Activated CD4-positive, alpha-beta T cell treated with anti-CD3 and anti-CD28 coated beads for 36 hours (primary cell): ENCODE data around the gene LPP. TPM values are rescaled to one million over a fixed set of nuclear protein-coding genes. Genes with fewer than 3 reads are reported as not detected.

Experiments used
- ATAC-seq: fragments of 200-7000 bp; cut with Tn5 transposase; one replicate; pipeline ENCODE4 v1.10.0; 2021; ENCODE audit warnings: mild to moderate bottlenecking, moderate library complexity
- CTCF ChIA-PET: fragments of 350-600 bp; sonication (Branson Sonifier 250); formaldehyde crosslinking; loops from one replicate; lab custom pipeline; 2021; ENCODE audit warnings: antibody characterized with exemption; lab: Charles Lee
- POLR2A ChIA-PET: fragments of 350-600 bp; sonication (Branson Sonifier 250); formaldehyde crosslinking; loops from one replicate; lab custom pipeline; 2021; ENCODE audit warnings: antibody characterized with exemption, inconsistent platforms; lab: Charles Lee
- DNase-seq: peaks from one replicate; pipeline ENCODE4 v3.0.0-alpha.2; 2020
- H3K27ac Mint-ChIP-seq: one replicate; pipeline ENCODE4 v1.8.0; 2021; ENCODE audit warnings: mixed read lengths
- H3K27me3 Mint-ChIP-seq: one replicate; pipeline ENCODE4 v1.8.0; 2021; ENCODE audit warnings: mixed read lengths
- H3K36me3 Mint-ChIP-seq: one replicate; pipeline ENCODE4 v1.8.0; 2021; ENCODE audit warnings: low read depth, mixed read lengths
- H3K4me1 Mint-ChIP-seq: one replicate; pipeline ENCODE4 v1.8.0; 2021; ENCODE audit warnings: mixed read lengths
- H3K4me3 Mint-ChIP-seq: one replicate; pipeline ENCODE4 v1.8.0; 2021; ENCODE audit warnings: mild to moderate bottlenecking, moderate library complexity, mixed read lengths
- H3K9me3 Mint-ChIP-seq: one replicate; pipeline ENCODE4 v1.8.0; 2021; ENCODE audit warnings: low read depth, mixed read lengths
- intact Hi-C, 2 experiments: fragments of 100-400 bp; cut with DNase I in 1 of 2; cut with micrococcal nuclease in 1 of 2; formaldehyde crosslinking; loops; one replicate each; pipeline versions ENCODE4 v1.14.2 to v1.15.1; 2022 to 2024; cut with DNase I, micrococcal nuclease
- total RNA-seq, 2 experiments: library from RNA; stranded (reverse); gene quantifications; one replicate each; pipeline ENCODE4 v1.2.3, GENCODE V29; 2021

The LPP gene
- total RNA-seq, 2 experiments from 2014 or later = 34.7 to 40.6 TPM

DNA sequence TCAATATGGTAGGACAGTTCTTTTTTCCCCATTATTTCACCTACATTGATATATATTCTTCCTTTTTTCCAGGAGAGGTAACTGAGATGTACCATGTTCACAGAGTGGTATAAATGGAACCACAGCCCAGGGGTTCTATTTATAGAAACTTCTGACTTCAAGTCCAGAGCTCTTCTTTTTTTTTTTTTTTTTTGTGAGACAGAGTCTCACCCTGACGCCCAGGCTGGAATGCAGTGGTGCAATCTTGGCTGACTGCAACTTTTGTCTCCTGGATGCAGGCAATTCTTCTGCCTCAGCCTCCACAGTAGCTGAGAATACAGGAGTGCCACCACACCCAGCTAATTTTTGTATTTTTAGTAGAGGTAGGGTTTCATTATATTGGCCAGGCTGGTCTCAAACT, 750.7 kb downstream of the LPP start:
- POLR2A ChIA-PET = no interaction called here
- intact Hi-C loops = no loop called here
- no peak for ATAC-seq

GRCh38 chr3:188905547-188905946, 751.6 kb downstream of the LPP start:
- Mint-ChIP-seq H3K4me1 (peaks cover 11% of the 10 kb centered on the region), H3K4me3 (no peak overlapping the region), H3K9me3 (no peaks in the 10 kb centered on the region), H3K27me3 (no peaks in the 10 kb centered on the region), H3K27ac (no peak overlapping the region), H3K36me3 (peaks cover 2% of the 10 kb centered on the region)
- ATAC-seq = no peak
- intact Hi-C loops = no loop called here
- POLR2A ChIA-PET = no interaction called here
- no peak for DNase-seq
- CTCF ChIA-PET = no interaction called here

More for the DNA sequence above, 750.7 kb downstream of the LPP start:
- Mint-ChIP-seq H3K27ac (no peak overlapping the region), H3K27me3 (no peaks in the 10 kb centered on the region), H3K4me1 (peaks cover 15% of the 10 kb centered on the region), H3K9me3 (no peaks in the 10 kb centered on the region), H3K36me3 (no peaks in the 10 kb centered on the region), H3K4me3 (no peak overlapping the region)
- no peak for DNase-seq
- CTCF ChIA-PET = no interaction called here

DNA sequence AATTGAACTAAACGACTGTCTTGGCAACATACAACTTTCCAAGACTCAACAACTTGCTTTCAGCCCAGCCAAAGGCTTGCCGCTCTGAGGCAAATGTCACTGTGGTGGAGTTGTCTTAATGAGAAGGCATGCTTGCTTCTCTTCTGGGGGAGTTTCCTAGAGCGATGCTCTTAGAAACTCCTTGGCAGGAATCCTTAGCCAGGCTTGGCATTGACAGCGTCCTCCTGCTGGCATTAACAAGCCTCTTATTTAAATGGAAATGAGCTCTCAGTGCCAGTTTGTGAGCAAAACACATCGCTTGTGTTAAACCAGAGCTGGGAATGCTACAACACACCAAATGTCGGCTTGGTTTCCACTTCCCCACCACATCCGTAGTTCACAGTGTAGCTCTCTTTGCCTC, 752.3 kb downstream of the LPP start:
- Mint-ChIP-seq H3K36me3 (peaks cover 2% of the 10 kb centered on the region), H3K4me1 (peaks cover 7% of the 10 kb centered on the region), H3K27me3 (no peaks in the 10 kb centered on the region), H3K27ac (no peak overlapping the region), H3K9me3 (no peaks in the 10 kb centered on the region), H3K4me3 (no peak overlapping the region)
- CTCF ChIA-PET = interaction anchor here (1.5 kb wide), 1 partner anchor 9 kb away, joined by 5 read pairs; no protein-coding TSS in a partner anchor
- POLR2A ChIA-PET = no interaction called here
- DNase-seq (no peak), ATAC-seq (no peak)
- intact Hi-C loops = no loop called here

DNA sequence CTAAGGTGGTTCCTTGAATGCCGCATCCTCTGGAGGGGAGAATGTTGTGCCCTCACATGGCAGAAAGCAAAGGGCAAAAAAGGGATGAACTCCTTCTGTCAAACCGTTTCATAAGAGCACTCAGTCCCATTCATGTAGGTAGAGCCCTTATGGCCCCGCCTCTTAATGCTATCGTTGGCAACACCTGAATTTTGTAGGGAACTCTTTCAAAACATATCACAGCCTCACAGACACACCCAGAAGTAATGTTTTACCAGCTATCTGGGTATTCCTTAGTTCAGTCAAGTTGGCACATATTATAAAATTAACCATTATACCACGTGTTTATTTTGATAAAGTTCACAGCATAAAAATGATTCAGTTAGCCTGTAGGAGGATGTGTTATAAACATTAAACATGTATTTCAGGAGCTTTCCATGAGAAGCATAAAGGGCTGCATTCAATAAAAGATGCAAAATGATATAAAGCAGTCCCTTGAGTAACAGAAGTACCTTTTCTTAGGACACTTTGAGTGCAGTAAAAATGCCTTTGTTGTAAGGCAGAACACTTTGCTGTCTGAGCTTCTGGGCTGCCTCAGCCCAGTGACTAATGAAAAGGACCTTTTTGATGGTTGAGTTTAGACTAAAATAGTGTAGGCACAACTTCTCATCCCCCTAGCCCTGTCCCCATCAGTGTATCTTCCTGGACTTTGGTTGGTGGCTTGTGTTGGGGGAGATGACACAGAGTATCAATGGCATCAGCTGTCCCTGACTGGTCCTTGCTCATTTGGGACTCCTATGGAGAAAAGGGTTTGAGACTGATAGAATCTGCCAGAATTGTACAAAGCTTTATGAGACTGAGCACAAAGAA, 754.3 kb downstream of the LPP start:
- H3K4me1 Mint-ChIP-seq = peaks cover 9% of the 10 kb centered on the region
- no peak for DNase-seq
- ChIA-PET CTCF (interaction anchor here (0.7 kb wide), 1 partner anchor 846 kb away, joined by 3 read pairs; no protein-coding TSS in a partner anchor), POLR2A (no interaction called here)
- ATAC-seq = no peak
- H3K36me3 Mint-ChIP-seq = peaks cover 2% of the 10 kb centered on the region
- no peak overlapping the region for H3K4me3 Mint-ChIP-seq
- intact Hi-C loops = no loop called here
- no peaks in the 10 kb centered on the region for H3K9me3 Mint-ChIP-seq
- no peak overlapping the region for H3K27ac Mint-ChIP-seq
- H3K27me3 Mint-ChIP-seq = no peaks in the 10 kb centered on the region

GRCh38 chr3:188911026-188911850, 757.3 kb downstream of the LPP start:
- peaks cover 2% of the 10 kb centered on the region for H3K36me3 Mint-ChIP-seq
- intact Hi-C loops = loop anchor here (10.0 kb wide), 5 partner anchors 186 to 936 kb away; no protein-coding TSS in a partner anchor

GRCh38 chr3:188913084-188913483, 759.1 kb downstream of the LPP start:
- ATAC-seq (no peak), DNase-seq (no peak)
- POLR2A ChIA-PET = no interaction called here
- Mint-ChIP-seq H3K27me3 (no peaks in the 10 kb centered on the region), H3K4me3 (no peak overlapping the region), H3K27ac (no peak overlapping the region), H3K36me3 (peaks cover 2% of the 10 kb centered on the region), H3K4me1 (peaks cover 50% of the 10 kb centered on the region), H3K9me3 (peaks cover 2% of the 10 kb centered on the region)
- CTCF ChIA-PET = interaction anchor here (2.7 kb wide), 1 partner anchor 128 kb away, joined by 10 read pairs; no protein-coding TSS in a partner anchor
- intact Hi-C loops = loop anchor here (10.0 kb wide), 5 partner anchors 188 to 938 kb away; no protein-coding TSS in a partner anchor

More at GRCh38 chr3:188911026-188911850, 757.3 kb downstream of the LPP start:
- Mint-ChIP-seq H3K4me1 (peaks cover 32% of the 10 kb centered on the region), H3K9me3 (peaks cover 2% of the 10 kb centered on the region), H3K4me3 (no peak overlapping the region), H3K27me3 (no peaks in the 10 kb centered on the region), H3K27ac (no peak overlapping the region)
- DNase-seq = no peak
- ChIA-PET CTCF (interaction anchor here (0.7 kb wide), 1 partner anchor 530 kb away, joined by 3 read pairs; no protein-coding TSS in a partner anchor), POLR2A (no interaction called here)
- no peak for ATAC-seq

- Mint-ChIP-seq H3K4me1 (peaks cover 46% of the 10 kb centered on the region), H3K27ac (peak overlapping the region; percentile 90), H3K36me3 (peaks cover 2% of the 10 kb centered on the region), H3K9me3 (peaks cover 2% of the 10 kb centered on the region), H3K27me3 (peaks cover 3% of the 10 kb centered on the region), H3K4me3 (no peak overlapping the region)
- POLR2A ChIA-PET = interaction anchor here (0.6 to 1.6 kb wide), 11 partner anchors 126 to 1176 kb away, joined by 3 to 13 read pairs (median 5); partner anchors contain the start of gene BCL6
- peak; percentile 42 for DNase-seq
- intact Hi-C loops = loop anchor here (1.0 to 10.0 kb wide), 19 partner anchors 37 to 1169 kb away; partner anchors contain the start of gene BCL6 (in 1 of the 2)
- peak; percentile 82 for ATAC-seq
- CTCF ChIA-PET = interaction anchor here (0.8 to 2.8 kb wide), 16 partner anchors 8 to 1175 kb away, joined by 3 to 18 read pairs (median 4); partner anchors contain the start of gene BCL6
Measured at GRCh38 chr3:188914552-188914951, 760.6 kb downstream of the LPP start.

GRCh38 chr3:188915127-188915526, 761.2 kb downstream of the LPP start:
- peaks cover 46% of the 10 kb centered on the region for H3K4me1 Mint-ChIP-seq
- H3K27me3 Mint-ChIP-seq = peaks cover 3% of the 10 kb centered on the region
- peak; percentile 64 for ATAC-seq
- H3K27ac Mint-ChIP-seq = peak overlapping the region; percentile 90
- ChIA-PET POLR2A (interaction anchor here (0.6 to 1.6 kb wide), 9 partner anchors 127 to 1177 kb away, joined by 3 to 13 read pairs (median 5); partner anchors contain the start of gene BCL6), CTCF (interaction anchor here (1.1 to 2.8 kb wide), 13 partner anchors 9 to 1176 kb away, joined by 3 to 18 read pairs (median 5); partner anchors contain the start of gene BCL6)
- peaks cover 2% of the 10 kb centered on the region for H3K9me3 Mint-ChIP-seq
- peak; percentile 16 for DNase-seq
- H3K4me3 Mint-ChIP-seq = no peak overlapping the region
- intact Hi-C loops = loop anchor here (1.0 to 10.0 kb wide), 16 partner anchors 124 to 1175 kb away; no protein-coding TSS in a partner anchor
- H3K36me3 Mint-ChIP-seq = no peaks in the 10 kb centered on the region

GRCh38 chr3:188916934-188917401, 763.0 kb downstream of the LPP start:
- DNase-seq (peak; percentile 37), ATAC-seq (peak; percentile 71)
- ChIA-PET POLR2A (interaction anchor here (0.6 to 1.6 kb wide), 8 partner anchors 37 to 1177 kb away, joined by 3 to 5 read pairs (median 3); partner anchors contain the start of gene BCL6), CTCF (interaction anchor here (0.7 to 4.0 kb wide), 10 partner anchors 18 to 1805 kb away, joined by 3 to 26 read pairs (median 4); no protein-coding TSS in a partner anchor)
- no peaks in the 10 kb centered on the region for H3K36me3 Mint-ChIP-seq
- peak overlapping the region; percentile 76 for H3K27ac Mint-ChIP-seq
- peaks cover 46% of the 10 kb centered on the region for H3K4me1 Mint-ChIP-seq
- H3K9me3 Mint-ChIP-seq = peaks cover 4% of the 10 kb centered on the region
- intact Hi-C loops = loop anchor here (2.0 to 10.0 kb wide), 9 partner anchors 34 to 942 kb away; no protein-coding TSS in a partner anchor
- no peak overlapping the region for H3K4me3 Mint-ChIP-seq
- H3K27me3 Mint-ChIP-seq = peaks cover 3% of the 10 kb centered on the region

GRCh38 chr3:188918093-188918492, 764.1 kb downstream of the LPP start:
- no peaks in the 10 kb centered on the region for H3K36me3 Mint-ChIP-seq
- H3K4me1 Mint-ChIP-seq = peaks cover 43% of the 10 kb centered on the region
- intact Hi-C loops = loop anchor here (5.0 to 10.0 kb wide), 7 partner anchors 193 to 943 kb away; no protein-coding TSS in a partner anchor
- ChIA-PET POLR2A (no interaction called here), CTCF (interaction anchor here (1.5 to 4.0 kb wide), 3 partner anchors 36 to 1179 kb away, joined by 4 to 26 read pairs (median 5); no protein-coding TSS in a partner anchor)
- ATAC-seq = no peak
- peaks cover 4% of the 10 kb centered on the region for H3K9me3 Mint-ChIP-seq
- H3K27ac Mint-ChIP-seq = peak overlapping the region; percentile 76
- no peak overlapping the region for H3K4me3 Mint-ChIP-seq
- DNase-seq = no peak
- peaks cover 3% of the 10 kb centered on the region for H3K27me3 Mint-ChIP-seq
